Subcutaneous adipose tissue (tissue), 4 donors: ENCODE results near the gene PTCHD4. TPM values are rescaled to one million over a fixed set of nuclear protein-coding genes. Genes with fewer than 3 reads are reported as not detected.

Experiments used
- CTCF ChIP-seq: fragments of 450-650 bp; IDR thresholded peaks from one replicate; pipeline ENCODE4 v1.5.1; 2016; ENCODE audit warnings: low read depth, mild to moderate bottlenecking, control low read depth, antibody characterized with exemption, moderate library complexity
- total RNA-seq, 4 donors: library from RNA; depleted of rRNA; stranded (reverse); fragments of >200 nt; gene quantifications; one replicate each; pipeline ENCODE4 v1.1.0, GENCODE V29; 2016

The PTCHD4 gene
- total RNA-seq, 4 donors from 2014 or later = 0.57 to 0.98 (median 0.78) TPM

GRCh38 chr6:48061265-48061990, 49.6 kb downstream of the PTCHD4 start:
- no peak for TF ChIP-seq CTCF
